DND-41 (cell line): ENCODE measurements around the gene INF2.

Experiments used
- ATAC-seq: fragments of 200-7000 bp; cut with Tn5 transposase; 3 replicates; pipeline ENCODE4 v1.9.1; 2021; ENCODE audit warnings: low read depth; ENCODE audit not compliant: insufficient read depth
- DNase-seq: peaks from one replicate; pipeline ENCODE4 v3.0.0-alpha.2; 2020
- H2AFZ ChIP-seq: 2 replicates; pipeline ENCODE4 v1.6.0; 2012; ENCODE audit warnings: low read depth, low read length
- H3K27ac ChIP-seq: 2 replicates; pipeline ENCODE4 v1.5.1; 2012; ENCODE audit warnings: low read length, inconsistent platforms
- H3K27me3 ChIP-seq: fragments of 200-600 bp; sonication (generic); 2 replicates; pipeline ENCODE4 v1.6.0; 2012; ENCODE audit warnings: low read length, mild to moderate bottlenecking, inconsistent platforms; ENCODE audit not compliant: insufficient read depth, poor library complexity
- H3K36me3 ChIP-seq: 2 replicates; pipeline ENCODE4 v1.5.1; 2012; ENCODE audit warnings: low read length, inconsistent platforms; ENCODE audit not compliant: insufficient read depth
- H3K4me1 ChIP-seq: 2 replicates; pipeline ENCODE4 v1.5.1; 2012; ENCODE audit warnings: mild to moderate bottlenecking, low read length; ENCODE audit not compliant: insufficient read depth
- H3K4me2 ChIP-seq: 2 replicates; pipeline ENCODE4 v1.6.0; 2012; ENCODE audit warnings: mild to moderate bottlenecking, moderate library complexity, low read length, inconsistent platforms; ENCODE audit not compliant: insufficient read depth
- H3K4me3 ChIP-seq, 2 experiments: fragments of 200-600 bp in 1 of 2; shearing (Covaris generic) in 1 of 2; 2 replicates each; pipeline ENCODE4 v1.5.1; 2012 to 2016; ENCODE audit warnings: inconsistent platforms in 2 of 2, low read length in 2 of 2, mild to moderate bottlenecking in 2 of 2, low read depth in 1 of 2, moderate library complexity in 1 of 2
- H3K79me2 ChIP-seq: 2 replicates; pipeline ENCODE4 v1.6.0; 2012; ENCODE audit warnings: low read length, inconsistent platforms; ENCODE audit not compliant: insufficient read depth
- H3K9ac ChIP-seq: 2 replicates; pipeline ENCODE4 v1.6.0; 2012; ENCODE audit warnings: low read depth, mild to moderate bottlenecking, inconsistent platforms, low read length, moderate library complexity
- H3K9me3 ChIP-seq: 2 replicates; pipeline ENCODE4 v1.5.1; 2012; ENCODE audit warnings: low read length, moderate library complexity, mild to moderate bottlenecking, inconsistent platforms; ENCODE audit not compliant: insufficient read depth, severe bottlenecking
- H4K20me1 ChIP-seq: 2 replicates; pipeline ENCODE4 v1.6.0; 2012; ENCODE audit warnings: low read length; ENCODE audit not compliant: insufficient read depth
- CTCF ChIP-seq: IDR thresholded peaks from 2 replicates; pipeline ENCODE4 v1.5.1; 2012; ENCODE audit warnings: borderline replicate concordance, low read length, moderate library complexity, mild to moderate bottlenecking; ENCODE audit not compliant: poor library complexity, severe bottlenecking; ENCODE audit errors: extremely low read depth
- EZH2 ChIP-seq: IDR thresholded peaks from 3 replicates; pipeline ENCODE4 v1.6.1; 2012; ENCODE audit warnings: borderline replicate concordance, low read depth, mild to moderate bottlenecking, moderate library complexity, low read length, inconsistent platforms; ENCODE audit not compliant: severe bottlenecking

The INF2 gene

GRCh38 chr14:104721505-104722431 lies 32.4 kb downstream of the INF2 start:
- TF ChIP-seq CTCF (no peak), EZH2 (no peak)
- Histone ChIP-seq H3K4me1 (peaks cover 19% of the 10 kb centered on the region), H3K4me2 (no peak overlapping the region), H3K4me3 (no peak overlapping the region), H3K27ac (no peak overlapping the region), H3K9me3 (no peaks in the 10 kb centered on the region), H4K20me1 (peaks cover 5% of the 10 kb centered on the region), H3K79me2 (no peaks in the 10 kb centered on the region), H3K9ac (no peak overlapping the region), H3K36me3 (peaks cover 12% of the 10 kb centered on the region), H3K27me3 (no peaks in the 10 kb centered on the region), H2AFZ (no peak overlapping the region)
- DNase-seq (no peak), ATAC-seq (no peak)

DNA sequence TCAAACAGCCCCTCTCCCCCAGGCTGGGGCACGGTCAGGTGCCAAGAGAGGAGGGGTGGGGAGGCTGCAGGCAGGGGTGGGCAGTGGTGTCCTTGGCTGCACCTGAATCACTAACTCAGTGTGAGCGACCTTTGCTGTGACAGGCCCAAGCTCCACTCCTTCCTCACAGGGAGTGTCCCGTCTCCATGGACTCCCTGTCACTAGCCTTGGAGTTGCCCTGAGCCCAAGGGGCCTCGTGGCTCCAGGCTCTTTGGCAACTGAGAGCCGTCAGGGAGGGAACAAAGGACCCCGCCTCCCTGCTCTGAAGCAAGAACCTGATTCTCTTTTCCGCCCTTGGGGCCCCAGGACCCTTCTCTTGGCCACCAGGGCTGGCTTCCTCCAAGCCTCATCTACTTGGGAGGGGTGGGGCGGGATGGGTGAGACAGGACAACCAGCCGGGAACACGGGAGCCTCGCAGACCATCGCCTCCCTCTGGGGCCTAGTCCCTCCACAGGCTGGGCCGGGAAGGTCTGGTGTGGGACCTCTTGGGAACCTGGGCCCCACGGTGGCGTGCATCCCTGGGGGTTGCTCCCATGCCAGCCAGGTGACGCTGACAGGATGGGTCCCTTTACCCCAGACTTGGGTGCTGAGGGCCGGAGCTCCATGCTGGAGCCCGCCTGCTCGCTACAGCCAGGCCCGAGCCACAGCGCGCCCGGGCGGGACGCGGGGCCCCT lies 33.7 kb downstream of the INF2 start:
- H3K27me3 ChIP-seq, result no peaks in the 10 kb centered on the region
- H3K36me3 ChIP-seq, result peaks cover 12% of the 10 kb centered on the region
- no peaks in the 10 kb centered on the region for H3K9me3 ChIP-seq
- H3K9ac ChIP-seq, result peak overlapping the region; percentile 53; the same call in 1 of the 2 replicates
- no peak overlapping the region for H3K27ac ChIP-seq
- peak overlapping the region; percentile 20 to 85; a peak in 2 of 4 replicates for H3K4me3 ChIP-seq
- TF ChIP-seq CTCF (no peak), EZH2 (no peak)
- no peak; the same call in 2 of the 3 replicates for ATAC-seq
- H3K4me2 ChIP-seq, result peak overlapping the region; percentile 83
- DNase-seq, result no peak
- H4K20me1 ChIP-seq, result peaks cover 5% of the 10 kb centered on the region
- H2AFZ ChIP-seq, result peak overlapping the region; percentile 93; the same call in 1 of the 2 replicates
- H3K4me1 ChIP-seq, result peaks cover 19% of the 10 kb centered on the region
- H3K79me2 ChIP-seq, result no peaks in the 10 kb centered on the region

GRCh38 chr14:104723651-104724406 lies 34.4 kb downstream of the INF2 start, which contains the start of gene ADSS1:
Gene ADSS1, plus strand, starts transcription at chr14:104724229. Its CDS starts 42 bp downstream, at chr14:104724271.
- Histone ChIP-seq H3K4me1 (peaks cover 19% of the 10 kb centered on the region), H4K20me1 (peaks cover 5% of the 10 kb centered on the region), H3K4me2 (peak within 1 kb of the TSS; percentile 83), H3K27ac (peak within 1 kb of the TSS; percentile 9; the same call in 1 of the 2 replicates), H3K9me3 (no peaks in the 10 kb centered on the region), H3K4me3 (peak within 1 kb of the TSS; percentile 20 to 85; a peak in 3 of 4 replicates), H3K27me3 (no peaks in the 10 kb centered on the region), H3K36me3 (peaks cover 9% of the 10 kb centered on the region), H2AFZ (peak within 1 kb of the TSS; percentile 93), H3K9ac (peak within 1 kb of the TSS; percentile 53), H3K79me2 (no peaks in the 10 kb centered on the region)
- ATAC-seq (peak; percentile 71), DNase-seq (peak; percentile 58)
- TF ChIP-seq EZH2 (no peak), CTCF (peak; percentile 87)
